Stromal cell of bone marrow (primary cell): ENCODE measurements around the gene ZNF672.
"Not testable (repeated sequence)": the region's sequence is repeated elsewhere in the genome, so short reads cannot be mapped to it uniquely, and the experiment has no call there.

Experiments
- DNase-seq: peaks from one replicate; pipeline ENCODE4 v3.0.0-alpha.2; 2012; ENCODE audit warnings: low read depth

ZNF672 gene

DNA sequence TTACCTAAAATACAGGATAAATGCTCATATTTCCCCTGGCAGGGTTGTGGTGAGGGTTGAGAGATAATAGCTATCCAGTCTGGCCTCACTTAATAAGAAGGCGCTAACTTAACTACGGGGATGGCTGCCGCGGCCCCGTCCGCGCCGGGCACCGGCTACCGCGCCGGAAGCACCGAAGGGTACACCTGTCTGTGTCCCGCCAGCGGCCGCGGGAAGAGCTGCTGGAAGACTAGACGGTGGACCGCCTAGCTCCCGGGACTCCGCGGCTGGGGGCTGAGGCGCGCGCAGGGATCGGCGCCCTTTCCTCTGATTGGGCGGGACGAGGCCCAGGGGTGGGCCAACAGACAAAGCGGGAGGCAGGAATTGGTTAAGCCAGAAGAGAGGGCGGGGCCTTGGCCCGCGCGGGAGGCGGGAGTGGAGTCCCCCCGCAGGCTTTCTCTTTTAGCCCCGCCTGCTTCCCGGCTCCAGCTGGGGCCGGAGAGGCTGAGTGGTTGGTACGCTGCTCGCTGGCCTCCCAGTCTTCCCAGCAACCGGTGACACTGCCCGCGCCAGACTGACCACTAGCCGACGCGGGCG is at the start of gene ZNF672:
TSS of gene ZNF672 (plus strand) at position 444 of the 576 bp plus-strand sequence. CDS start 9,051 bp downstream, outside the sequence.
- peak; percentile 98 for DNase-seq

DNA sequence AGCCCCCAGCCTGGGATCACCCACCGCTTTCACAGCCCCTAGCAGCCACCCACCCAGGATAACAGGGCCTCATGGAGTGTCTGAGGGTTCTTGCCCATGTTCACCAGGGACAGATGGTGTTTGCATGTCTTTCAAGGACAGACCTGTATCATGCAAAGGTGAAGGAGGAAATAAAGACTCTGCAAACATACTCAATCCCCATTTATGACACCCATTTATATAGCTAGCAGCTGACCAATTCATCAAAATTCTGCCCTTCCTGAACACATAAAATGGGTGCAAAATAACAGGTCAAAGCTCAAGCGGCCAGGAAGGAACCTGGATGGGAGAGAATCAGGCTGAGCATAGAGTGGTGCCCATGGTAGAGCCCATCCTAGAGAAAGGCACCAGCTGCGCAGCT is 49.7 kb upstream of the ZNF672 start:
- DNase-seq = no peak

DNA sequence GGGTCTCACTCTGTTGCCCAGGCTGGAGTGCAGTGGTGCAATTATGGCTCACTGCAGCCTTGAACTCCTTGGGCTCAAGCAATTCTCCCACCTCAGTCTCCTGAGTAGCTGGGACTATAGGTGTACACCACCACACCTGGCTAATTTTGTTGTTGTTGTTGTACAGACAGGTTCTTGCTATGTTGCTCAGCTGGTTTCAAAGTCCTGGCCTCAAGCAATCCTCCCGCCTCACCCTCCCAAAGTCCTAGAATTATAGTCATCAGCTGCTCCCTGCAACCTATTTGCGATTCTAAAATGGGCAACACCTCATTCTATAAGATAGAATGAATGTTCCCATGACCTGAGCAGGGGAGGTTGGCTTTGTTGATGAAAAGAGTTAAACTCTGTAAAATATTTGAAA is 48.7 kb upstream of the ZNF672 start:
- DNase-seq = not testable (repeated sequence)

DNA sequence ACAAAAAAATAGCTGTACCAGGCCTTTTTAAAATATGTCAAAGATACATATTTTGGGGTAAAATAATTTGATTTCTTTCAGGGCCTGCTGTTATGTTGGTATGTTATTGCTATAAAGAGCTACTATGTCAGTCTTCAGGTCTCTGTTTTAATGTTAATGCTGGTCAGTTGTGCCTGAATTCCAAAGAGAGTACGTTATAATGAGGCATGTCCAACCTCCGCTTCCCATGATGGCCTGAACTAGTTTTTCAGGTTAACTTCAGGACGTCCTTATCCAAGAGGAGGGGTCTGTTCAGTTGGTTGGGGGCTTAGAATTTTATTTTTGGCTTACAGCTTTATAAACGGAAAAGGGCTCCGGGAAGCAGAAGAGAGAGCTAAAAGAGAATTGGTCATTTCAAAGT is 47.6 kb upstream of the ZNF672 start:
- no peak for DNase-seq

DNA sequence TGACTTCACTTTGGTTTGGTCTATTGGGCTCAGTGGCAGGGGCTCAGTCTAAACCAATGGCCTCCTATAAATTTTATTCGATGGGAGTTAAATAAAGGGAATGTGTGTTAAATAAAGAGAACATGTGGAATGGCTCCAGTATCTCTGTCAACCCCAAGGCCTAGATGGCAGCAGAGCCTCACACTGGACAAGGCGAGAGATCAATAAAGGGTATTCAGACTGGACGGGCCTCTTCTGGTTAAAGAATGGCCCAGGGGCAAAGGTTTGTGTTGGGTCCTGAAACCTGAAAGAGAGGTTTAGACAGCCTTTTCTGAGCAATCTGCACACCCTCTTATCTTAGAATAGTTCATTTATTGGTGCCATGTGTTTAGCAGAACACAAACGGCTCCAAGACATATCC is 47.0 kb upstream of the ZNF672 start:
- no peak for DNase-seq

DNA sequence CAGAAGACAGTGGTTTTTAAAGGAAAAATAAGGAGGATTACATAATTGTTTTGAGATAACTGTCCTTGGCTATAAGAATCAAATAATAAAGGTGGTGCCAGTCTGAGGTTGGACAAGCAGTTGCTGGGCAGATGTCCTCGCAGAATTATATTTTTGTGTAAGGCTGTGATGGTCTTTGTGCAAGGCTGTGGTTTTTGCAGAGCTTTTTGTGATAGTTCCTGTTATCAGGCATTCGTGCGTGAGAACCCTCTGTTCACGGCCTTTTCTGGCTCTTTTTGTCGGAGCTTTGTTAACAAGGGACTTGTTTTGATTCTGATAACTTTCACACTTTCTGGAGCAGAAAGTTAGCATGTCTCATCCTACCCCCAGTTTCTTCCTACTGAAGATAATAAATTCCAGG is 45.7 kb upstream of the ZNF672 start:
- no peak for DNase-seq

DNA sequence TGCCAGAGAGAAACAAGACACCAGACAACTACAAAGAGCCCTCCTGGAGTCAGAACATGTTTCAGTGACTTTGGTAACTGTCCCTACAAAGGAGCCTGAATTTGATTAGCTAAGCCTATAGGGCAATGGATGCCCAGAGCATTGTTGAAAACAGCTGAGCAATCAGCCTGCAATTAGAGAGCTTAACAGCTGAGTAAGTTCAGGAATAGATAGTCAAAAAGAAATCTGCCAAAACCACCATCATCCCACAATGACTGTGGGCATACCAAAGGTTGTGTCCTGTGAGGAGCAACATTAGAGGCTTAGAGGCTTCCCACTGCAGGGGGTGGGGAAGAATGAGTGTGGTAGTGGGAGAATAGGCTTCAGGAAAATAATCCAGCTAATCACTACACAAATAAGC is 44.4 kb upstream of the ZNF672 start:
- no peak for DNase-seq

DNA sequence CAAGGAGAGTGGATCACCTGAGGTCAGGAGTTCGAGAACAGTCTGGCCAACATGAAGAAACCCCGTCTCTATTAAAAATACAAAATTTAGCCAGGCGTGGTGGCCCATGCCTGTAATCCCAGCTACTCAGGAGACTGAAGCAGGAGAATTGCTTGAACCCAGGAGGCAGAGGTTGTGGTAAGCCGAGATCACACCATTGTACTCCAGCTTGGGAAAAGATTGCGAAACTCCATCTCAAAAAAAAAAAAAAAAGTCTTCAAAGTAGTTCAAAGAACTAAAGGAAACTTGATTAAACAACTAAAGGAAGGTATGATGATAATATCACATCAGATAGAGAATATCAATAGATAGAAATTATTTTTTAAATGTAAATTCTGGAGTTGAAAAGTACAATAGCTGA is 43.4 kb upstream of the ZNF672 start:
- DNase-seq = not testable (repeated sequence)

DNA sequence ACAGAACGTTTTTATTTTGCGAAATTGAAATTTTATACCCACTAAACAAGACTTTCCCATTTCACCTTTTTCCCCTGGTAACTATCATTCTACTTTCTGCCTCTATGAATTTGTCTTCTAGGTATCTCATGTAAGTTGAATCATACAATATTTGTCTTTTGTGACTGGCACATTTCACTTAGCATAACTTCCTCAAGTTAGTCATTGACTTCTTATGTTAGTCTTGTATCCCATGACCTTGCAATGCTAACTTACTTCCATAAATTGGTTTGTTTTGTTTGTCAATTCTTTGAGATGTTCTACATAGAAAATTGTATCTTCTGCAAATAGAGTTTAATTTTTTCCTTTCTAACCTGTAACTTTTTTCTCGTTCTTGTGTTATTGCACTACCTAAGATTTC is 39.2 kb upstream of the ZNF672 start:
- no peak for DNase-seq

DNA sequence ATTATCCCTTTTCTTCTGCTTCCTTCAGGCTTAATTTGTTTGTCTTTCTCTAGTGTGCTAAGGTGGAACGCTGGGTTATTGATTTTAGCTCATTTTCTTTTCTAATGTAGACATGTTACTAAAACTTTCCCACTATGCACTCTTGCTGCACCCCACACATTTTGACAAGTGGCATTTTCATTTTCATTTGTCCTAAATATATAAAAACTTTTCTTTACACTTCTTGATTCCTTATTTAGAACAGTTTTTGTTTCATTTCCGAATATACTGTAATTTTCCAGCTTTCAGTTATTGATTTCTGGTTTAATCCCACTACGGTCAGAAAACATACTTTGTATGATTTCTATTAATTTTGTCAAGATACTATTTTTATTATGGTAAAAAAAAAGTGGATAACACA is 37.6 kb upstream of the ZNF672 start:
- DNase-seq = no peak

DNA sequence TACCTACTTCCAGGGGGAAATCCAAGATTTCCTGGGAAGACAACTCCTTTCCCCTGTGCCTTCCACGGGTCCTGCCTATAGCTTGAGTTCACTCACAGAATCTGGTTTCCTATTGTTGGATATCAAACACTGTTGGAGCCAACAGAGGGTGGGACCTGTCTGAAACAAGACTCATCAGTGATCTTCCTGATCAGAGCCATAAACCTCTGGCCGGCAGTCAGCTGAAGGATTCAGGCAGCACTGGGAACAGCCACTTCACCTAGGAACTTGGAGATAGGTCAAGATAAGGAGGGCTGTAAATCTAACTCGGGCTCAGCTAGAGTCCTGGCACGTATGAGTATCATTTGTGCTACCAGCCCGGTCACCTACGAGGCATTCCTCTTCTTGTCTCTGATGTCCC is 35.6 kb upstream of the ZNF672 start:
- no peak for DNase-seq

DNA sequence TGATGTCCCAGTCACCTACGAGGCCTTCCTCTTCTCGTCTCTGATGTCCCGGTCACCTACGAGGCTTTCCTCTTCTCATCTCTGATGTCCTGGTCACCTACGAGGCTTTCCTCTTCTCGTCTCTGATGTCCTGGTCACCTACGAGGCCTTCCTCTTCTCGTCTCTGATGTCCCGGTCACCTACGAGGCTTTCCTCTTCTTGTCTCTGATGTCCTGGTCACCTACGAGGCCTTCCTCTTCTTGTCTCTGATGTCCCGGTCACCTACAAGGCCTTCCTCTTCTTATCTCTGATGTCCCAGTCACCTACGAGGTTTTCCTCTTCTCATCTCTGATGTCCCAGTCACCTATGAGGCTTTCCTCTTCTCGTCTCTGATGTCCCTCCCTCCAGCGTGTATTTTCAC is 34.5 kb upstream of the ZNF672 start:
- not testable (repeated sequence) for DNase-seq

DNA sequence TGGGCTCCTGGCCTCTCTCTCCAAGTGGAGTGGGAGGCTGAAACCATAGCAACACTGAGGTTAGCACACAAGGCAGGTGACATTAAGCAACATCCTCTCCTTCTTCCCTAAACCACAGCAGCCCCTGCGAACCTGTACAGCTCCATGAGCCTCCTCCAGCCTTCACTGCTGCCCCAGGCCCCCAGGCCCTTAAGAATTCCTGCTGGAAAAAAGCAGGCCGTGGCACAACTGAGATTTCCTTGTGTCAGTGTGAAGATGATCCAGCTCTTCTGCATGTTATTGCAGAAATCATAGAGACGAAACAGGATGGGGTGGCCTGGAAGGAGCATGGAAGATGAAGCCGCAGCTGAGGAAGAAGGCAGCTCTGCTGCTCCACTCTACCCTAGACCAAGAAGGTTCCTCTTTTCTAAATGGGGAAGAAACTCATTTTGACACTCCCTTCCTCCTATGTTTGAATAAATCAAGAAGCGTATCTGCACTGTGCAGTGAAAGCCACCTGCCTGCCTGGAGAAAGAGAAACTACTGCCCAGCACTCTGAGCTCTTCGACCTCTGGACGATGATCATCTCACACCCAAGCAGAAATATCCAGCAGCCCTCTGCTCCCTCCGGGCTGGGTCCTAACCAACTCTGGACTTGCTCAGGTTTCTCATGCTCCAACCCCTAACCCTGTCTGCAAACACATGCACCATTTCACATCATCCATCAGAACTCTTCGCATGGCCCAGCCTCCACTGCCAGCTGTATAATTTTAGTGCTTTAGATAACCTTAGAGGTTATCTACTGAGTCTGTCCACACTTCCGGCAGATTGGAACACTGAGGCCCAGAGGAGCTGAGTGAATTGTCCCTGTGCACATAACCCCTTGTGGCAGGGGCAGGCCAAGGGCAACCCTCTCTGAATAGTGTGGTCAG is 33.0 kb upstream of the ZNF672 start:
- DNase-seq = no peak

DNA sequence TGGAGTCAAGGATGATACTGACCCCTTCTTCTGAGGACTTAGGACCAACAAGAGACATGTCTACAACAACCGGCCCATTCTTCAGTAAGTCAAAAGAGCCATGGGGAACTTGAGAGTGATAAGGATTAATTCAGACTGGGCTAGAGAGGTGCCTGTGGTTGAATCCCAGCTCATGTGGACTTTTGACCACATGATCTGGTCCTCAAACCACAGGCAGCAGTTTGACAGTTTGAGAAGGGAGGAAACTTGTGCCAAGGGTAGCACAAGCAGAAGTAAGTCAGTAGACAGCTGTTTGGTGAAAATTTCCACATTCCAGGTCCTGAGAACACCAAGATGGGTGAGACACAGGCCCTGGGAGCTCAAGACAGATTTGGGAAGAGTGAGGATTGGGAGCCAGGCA is 32.1 kb upstream of the ZNF672 start:
- DNase-seq = no peak

DNA sequence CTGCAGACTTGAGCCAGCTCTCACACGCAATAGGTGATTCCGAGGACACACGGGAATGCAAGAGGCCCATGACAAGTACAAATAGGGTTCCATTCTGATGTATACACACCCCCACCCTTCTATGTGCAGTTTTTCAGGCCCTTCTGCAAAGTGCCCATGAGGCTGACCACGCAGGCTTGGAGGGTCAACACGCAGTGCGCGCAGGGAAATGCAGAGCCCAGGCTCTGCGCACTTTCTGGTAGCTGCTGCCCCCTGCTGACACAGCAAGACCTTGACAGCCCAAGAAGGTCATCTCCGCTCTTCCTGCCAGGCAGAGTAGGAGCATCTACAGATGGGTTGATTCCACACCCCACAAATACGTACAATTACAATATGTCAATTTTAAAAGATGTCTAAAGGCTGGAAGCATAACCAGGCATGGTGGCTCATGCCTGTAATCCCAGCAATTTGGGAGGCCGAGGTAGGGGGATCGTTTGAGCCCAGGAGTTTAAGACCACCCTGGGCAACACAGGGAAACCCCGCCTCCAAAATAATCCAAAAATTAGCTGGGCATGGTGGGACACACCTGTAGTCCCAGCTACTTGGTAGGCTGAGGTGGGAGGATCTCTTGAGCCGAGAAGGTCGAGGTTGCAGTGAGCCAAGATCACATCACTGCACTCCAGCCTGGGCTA is 30.8 kb upstream of the ZNF672 start:
- DNase-seq = no peak

DNA sequence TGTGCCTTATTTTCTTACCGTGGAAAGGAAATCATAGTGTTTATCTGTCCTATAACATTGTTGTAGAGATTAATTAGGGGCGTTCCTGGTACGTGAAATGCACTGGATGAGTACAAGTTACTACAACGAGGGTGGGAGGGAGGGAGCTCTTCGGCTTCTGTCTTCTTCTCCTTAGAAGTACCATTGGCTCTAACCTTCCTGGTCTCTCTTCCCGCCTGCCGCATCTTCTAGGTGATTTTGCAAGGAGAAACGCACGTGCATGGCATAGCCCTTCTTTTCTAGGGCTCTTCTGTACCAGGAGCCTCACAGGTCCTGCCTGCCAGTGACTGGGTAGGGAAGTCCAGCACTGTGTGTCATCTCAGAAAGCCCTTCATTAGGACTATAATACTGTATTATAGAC is 29.1 kb upstream of the ZNF672 start:
- DNase-seq = no peak

DNA sequence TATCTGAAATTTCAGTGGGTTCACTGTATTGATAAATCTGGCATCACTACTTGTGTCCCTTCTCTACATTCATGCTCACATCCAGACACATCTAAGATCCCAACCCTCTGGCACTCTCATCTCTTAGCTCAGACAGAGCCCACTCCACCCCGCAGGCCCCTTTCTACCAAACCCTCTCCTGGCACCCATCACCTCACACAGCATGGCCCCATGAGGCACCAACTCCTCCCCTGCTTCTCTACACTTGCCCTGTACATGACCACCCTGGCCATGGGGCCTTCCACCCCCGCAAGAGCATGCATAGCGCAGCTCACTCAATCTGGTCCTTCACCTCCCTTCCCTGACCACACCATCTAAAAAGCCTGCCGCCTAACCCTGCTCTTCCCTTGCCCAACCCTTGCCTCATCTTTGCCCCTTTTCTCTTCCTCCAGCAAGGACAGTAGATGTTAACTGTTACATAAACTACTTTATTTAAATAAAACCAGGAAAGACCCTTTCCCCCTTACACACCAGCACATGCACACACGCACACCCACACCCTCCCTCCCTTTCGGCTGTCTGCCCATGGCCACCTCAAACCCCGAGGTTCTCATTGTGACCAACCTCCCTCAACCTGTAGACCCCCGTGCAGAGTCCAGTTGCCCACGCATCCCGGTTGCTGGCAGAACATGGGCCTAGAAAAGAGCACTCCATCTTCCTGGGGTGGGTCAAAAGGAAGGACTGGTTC is 27.9 kb upstream of the ZNF672 start:
- DNase-seq = no peak

DNA sequence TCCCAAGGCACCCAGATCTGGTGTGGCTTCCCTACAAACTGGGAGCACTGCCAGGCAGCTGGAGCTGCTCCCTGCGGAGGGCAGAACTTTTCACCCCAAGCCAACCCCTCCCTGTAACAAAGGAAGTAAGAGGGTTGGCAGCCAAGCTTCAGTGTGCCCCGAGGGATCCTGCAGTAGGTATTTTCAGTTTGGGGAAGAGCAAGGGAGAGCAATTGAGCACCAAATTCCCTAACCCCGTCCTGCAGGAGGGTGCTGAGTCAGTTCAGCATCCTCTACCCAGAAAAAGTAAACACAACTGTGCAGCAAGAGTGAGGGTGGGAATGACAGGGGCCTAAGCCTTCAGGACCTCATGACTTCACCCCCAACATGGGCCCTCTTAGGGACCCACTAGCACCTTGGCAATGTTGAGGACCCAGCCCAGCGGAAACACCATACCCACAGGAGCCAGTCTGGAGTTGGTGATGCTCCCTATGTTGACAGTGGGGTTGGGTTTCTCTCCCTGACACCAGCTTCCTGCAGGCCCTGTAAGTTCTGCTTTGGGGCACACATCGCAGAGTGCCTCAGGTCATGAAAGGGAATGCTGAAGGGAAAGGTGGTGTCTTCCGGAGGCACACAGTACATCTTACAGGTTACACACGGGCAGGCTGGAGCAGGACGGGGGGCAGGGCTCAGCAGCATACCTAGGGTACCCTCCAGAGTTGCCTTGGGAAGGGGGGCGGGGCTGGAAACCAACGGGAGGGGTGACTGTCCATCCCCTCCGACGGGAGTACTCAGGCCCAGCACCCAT is 27.1 kb upstream of the ZNF672 start:
- peak; percentile 34 for DNase-seq

DNA sequence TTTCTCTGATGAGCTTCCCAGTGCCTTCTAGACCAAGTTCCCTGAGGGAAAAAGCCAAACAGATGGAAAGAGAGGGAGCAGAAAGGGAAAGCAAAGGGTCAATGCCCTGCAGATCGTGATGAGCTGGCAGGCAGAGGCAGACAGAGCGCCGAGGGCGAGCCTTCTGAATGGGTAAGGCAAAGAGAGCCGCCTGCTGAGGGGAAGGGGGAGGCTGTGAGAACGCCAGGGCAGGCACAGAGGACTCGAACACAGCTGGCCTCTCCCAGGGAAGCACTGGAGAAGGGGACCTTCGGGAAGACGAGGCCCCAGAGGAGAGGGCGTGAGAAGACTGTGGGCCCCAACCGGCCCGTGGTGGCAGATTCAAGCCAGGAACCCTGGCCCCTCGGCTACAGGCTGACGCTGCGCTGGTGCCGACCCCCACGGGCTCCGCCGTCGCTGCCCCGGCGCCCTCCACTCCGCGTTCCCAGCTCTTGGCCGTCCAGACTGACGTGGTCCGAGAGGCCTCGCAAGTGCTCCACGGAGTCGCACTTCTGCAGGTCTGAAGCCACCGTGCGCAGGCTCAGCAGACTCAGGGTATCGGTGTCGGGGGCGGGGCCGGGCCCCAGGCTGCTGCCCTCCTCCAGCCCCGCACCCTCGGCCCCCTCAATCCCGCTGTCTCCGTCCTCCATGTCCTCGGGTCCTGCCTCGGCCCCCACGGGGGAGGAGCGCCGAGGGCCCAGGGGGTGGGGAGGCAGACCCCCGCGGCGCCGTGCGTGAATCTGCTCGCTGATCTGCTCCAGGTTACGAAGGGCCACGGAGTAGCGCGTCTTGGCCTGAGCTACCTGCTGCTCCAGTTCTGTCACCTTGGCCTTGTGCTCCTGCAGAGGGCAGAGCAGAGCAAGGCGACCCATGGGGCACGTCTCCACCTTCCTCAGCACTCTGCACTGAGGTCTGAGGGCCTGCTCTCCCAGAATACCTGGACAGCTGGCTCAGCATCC is 26.2 kb upstream of the ZNF672 start:
- no peak for DNase-seq

DNA sequence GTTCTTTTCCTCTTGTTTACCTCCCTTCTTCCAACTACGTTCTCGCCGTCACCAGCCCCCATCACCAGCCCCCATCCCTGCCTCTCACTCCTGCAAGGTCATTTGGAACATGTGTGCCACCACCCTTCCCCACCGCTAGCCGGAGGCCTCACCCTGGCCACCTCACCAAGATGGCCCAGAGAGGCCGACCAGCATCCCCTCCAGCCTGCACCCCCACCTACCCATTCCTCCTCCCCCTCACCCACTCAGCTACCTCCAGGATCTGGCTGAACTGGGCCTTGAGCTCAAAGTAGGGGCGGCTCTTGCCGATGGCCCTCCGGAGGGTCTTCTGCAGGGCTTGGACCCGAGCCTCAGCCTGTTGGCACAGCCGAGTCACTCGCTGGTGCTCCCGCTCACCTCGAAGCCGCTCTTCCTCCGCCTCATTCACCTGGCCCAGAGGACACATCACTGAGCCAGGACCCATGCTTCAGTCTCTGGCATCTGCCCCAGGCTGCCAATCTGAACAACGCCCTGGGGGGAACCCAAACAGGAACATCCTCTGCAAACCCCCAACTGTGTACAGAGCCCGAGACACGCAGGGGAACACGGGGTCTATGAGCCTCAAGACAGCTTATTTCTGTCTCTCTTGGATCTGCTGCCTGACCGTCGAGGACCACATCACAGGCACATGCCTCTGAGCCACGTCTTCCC is 25.1 kb upstream of the ZNF672 start:
- DNase-seq = no peak
